CD4-positive, CD25-positive, alpha-beta regulatory T cell (primary cell): ENCODE measurements around the gene CCR7. TPM values are rescaled to one million over a fixed set of nuclear protein-coding genes. Genes with fewer than 3 reads are reported as not detected.
A peak's percentile ranks its signal among the peaks of the same experiment; 100 is the strongest.

Experiments used
- ATAC-seq, 2 donors: fragments of 150-1000 bp; cut with Tn5 transposase; one replicate each; pipeline ENCODE4 v1.10.0; 2021; ENCODE audit warnings: low read depth in 2 of 2, moderate number of reproducible peaks in 2 of 2, moderate library complexity in 1 of 2
- DNase-seq, 3 donors: peaks; one replicate each; pipeline versions ENCODE4 v3.0.0 to v3.0.0-alpha.2; 2012 to 2022; ENCODE audit warnings: mixed read lengths in 1 of 3
- H3K27ac ChIP-seq: one replicate; pipeline ENCODE4 v1.7.0; 2013; ENCODE audit warnings: mild to moderate bottlenecking, low read length; ENCODE audit not compliant: insufficient read depth, poor library complexity, severe bottlenecking
- H3K27me3 ChIP-seq: one replicate; pipeline ENCODE4 v1.7.0; 2013; ENCODE audit warnings: low read length; ENCODE audit not compliant: control insufficient read depth, insufficient read depth
- H3K36me3 ChIP-seq: one replicate; pipeline ENCODE4 v1.7.0; 2013; ENCODE audit warnings: mild to moderate bottlenecking, low read length, moderate library complexity; ENCODE audit not compliant: control insufficient read depth, insufficient read depth
- H3K4me1 ChIP-seq: 2 replicates; pipeline ENCODE4 v1.7.0; 2013; ENCODE audit warnings: mild to moderate bottlenecking, low read length; ENCODE audit not compliant: insufficient read depth, control insufficient read depth, poor library complexity, severe bottlenecking
- H3K4me3 ChIP-seq: one replicate; pipeline ENCODE4 v1.7.0; 2013; ENCODE audit warnings: low read depth, mild to moderate bottlenecking, low read length, moderate library complexity
- H3K9me3 ChIP-seq, 2 experiments: 1 replicate in 1 of 2; 2 replicates in 1 of 2; pipeline ENCODE4 v1.7.0; 2013; ENCODE audit warnings: low read length in 2 of 2, mild to moderate bottlenecking in 1 of 2, moderate library complexity in 1 of 2; ENCODE audit not compliant: control insufficient read depth in 2 of 2
- H3K27ac Mint-ChIP-seq, 3 donors: one replicate each; pipeline ENCODE4 v1.8.0; 2020 to 2022; ENCODE audit warnings: mild to moderate bottlenecking in 3 of 3, mixed read lengths in 3 of 3, moderate library complexity in 2 of 3
- H3K27me3 Mint-ChIP-seq: one replicate; pipeline ENCODE4 v1.8.0; 2022; ENCODE audit warnings: mild to moderate bottlenecking, mixed read lengths
- H3K36me3 Mint-ChIP-seq: one replicate; pipeline ENCODE4 v1.8.0; 2020; ENCODE audit warnings: mixed read lengths
- H3K4me1 Mint-ChIP-seq, 4 donors: one replicate each; pipeline ENCODE4 v1.8.0; 2020 to 2022; ENCODE audit warnings: mixed read lengths in 4 of 4, mild to moderate bottlenecking in 1 of 4
- H3K4me3 Mint-ChIP-seq, 4 donors: one replicate each; pipeline ENCODE4 v1.8.0; 2020 to 2022; ENCODE audit warnings: mild to moderate bottlenecking in 4 of 4, mixed read lengths in 4 of 4, moderate library complexity in 3 of 4
- H3K9me3 Mint-ChIP-seq, 7 donors: one replicate each; pipeline ENCODE4 v1.8.0; 2020 to 2022; ENCODE audit warnings: mixed read lengths in 7 of 7, mild to moderate bottlenecking in 3 of 7, moderate library complexity in 2 of 7
- polyA plus RNA-seq, 4 donors: library from polyadenylated mRNA; unstranded; fragments of 300-500 nt; fragmentation: Illumina TruSeq; gene quantifications; one replicate each; pipeline ENCODE4 v1.2.3, GENCODE V29; 2021
- total RNA-seq: library from RNA; stranded (reverse); gene quantifications from one replicate; pipeline ENCODE4 v1.2.3, GENCODE V29; 2022

Gene CCR7
- total and polyA plus RNA-seq, 5 donors from 2014 or later, result 192 to 828 (median 530) TPM

- peak overlapping the region in 3 of 4 donors; percentile 46 to 85 (median 57) for H3K4me3 Mint-ChIP-seq
- Histone ChIP-seq H3K9me3 (no peaks in the 10 kb centered on the region), H3K36me3 (peaks cover 86% of the 10 kb centered on the region), H3K27me3 (no peaks in the 10 kb centered on the region), H3K4me3 (no peak overlapping the region), H3K27ac (peak overlapping the region; percentile 34), H3K4me1 (peaks cover 82% of the 10 kb centered on the region)
- H3K9me3 Mint-ChIP-seq, result no peaks in the 10 kb centered on the region
- H3K27ac Mint-ChIP-seq, result peak overlapping the region; percentile 59 to 95 (median 78)
- peaks cover 68% of the 10 kb centered on the region for H3K36me3 Mint-ChIP-seq
- ATAC-seq, result no peak
- H3K4me1 Mint-ChIP-seq, result peaks cover 14 to 97% (median 52%) of the 10 kb centered on the region in 4 donors
- no peaks in the 10 kb centered on the region for H3K27me3 Mint-ChIP-seq
- no peak for DNase-seq
These were observed 8.3 kb downstream of the CCR7 start for GRCh38 chr17:40556884-40557414.

- Histone ChIP-seq H3K36me3 (peaks cover 85% of the 10 kb centered on the region), H3K4me3 (no peak overlapping the region), H3K4me1 (peaks cover 82% of the 10 kb centered on the region), H3K27me3 (no peaks in the 10 kb centered on the region), H3K27ac (peak overlapping the region; percentile 34), H3K9me3 (no peaks in the 10 kb centered on the region)
- peaks cover 14 to 97% (median 53%) of the 10 kb centered on the region in 4 donors for H3K4me1 Mint-ChIP-seq
- H3K36me3 Mint-ChIP-seq, result peaks cover 62% of the 10 kb centered on the region
- DNase-seq (no peak), ATAC-seq (no peak)
- H3K4me3 Mint-ChIP-seq, result peak overlapping the region in 2 of 4 donors; percentile 48 to 85
- no peaks in the 10 kb centered on the region for H3K9me3 Mint-ChIP-seq
- H3K27ac Mint-ChIP-seq, result peak overlapping the region; percentile 59 to 95 (median 95)
- no peaks in the 10 kb centered on the region for H3K27me3 Mint-ChIP-seq
These were observed 9.0 kb downstream of the CCR7 start for GRCh38 chr17:40556198-40556661.

GRCh38 chr17:40555296-40556190 lies 9.7 kb downstream of the CCR7 start:
- Mint-ChIP-seq H3K36me3 (peaks cover 55% of the 10 kb centered on the region), H3K27me3 (no peaks in the 10 kb centered on the region), H3K9me3 (no peaks in the 10 kb centered on the region), H3K4me1 (peaks cover 14 to 97% (median 53%) of the 10 kb centered on the region in 4 donors), H3K27ac (peak overlapping the region; percentile 75 to 95 (median 95)), H3K4me3 (peak overlapping the region in 3 of 4 donors; percentile 39 to 85 (median 48))
- ATAC-seq, result no peak
- Histone ChIP-seq H3K4me1 (peaks cover 82% of the 10 kb centered on the region), H3K4me3 (no peak overlapping the region), H3K27ac (no peak overlapping the region), H3K36me3 (peaks cover 84% of the 10 kb centered on the region), H3K27me3 (no peaks in the 10 kb centered on the region), H3K9me3 (no peaks in the 10 kb centered on the region)
- DNase-seq, result no peak

- Histone ChIP-seq H3K4me1 (peaks cover 81% of the 10 kb centered on the region), H3K9me3 (no peaks in the 10 kb centered on the region), H3K4me3 (peak overlapping the region; percentile 15), H3K27me3 (no peaks in the 10 kb centered on the region), H3K36me3 (peaks cover 79% of the 10 kb centered on the region), H3K27ac (peak overlapping the region; percentile 64)
- DNase-seq (no peak), ATAC-seq (peak in 1 of 2 donors; percentile 28)
- Mint-ChIP-seq H3K27ac (peak overlapping the region; percentile 94 to 99 (median 95)), H3K36me3 (peaks cover 50% of the 10 kb centered on the region), H3K4me3 (peak overlapping the region in 3 of 4 donors; percentile 74 to 85 (median 79)), H3K27me3 (no peaks in the 10 kb centered on the region), H3K9me3 (no peaks in the 10 kb centered on the region), H3K4me1 (peaks cover 14 to 99% (median 49%) of the 10 kb centered on the region in 4 donors)
These were observed 10.5 kb downstream of the CCR7 start for GRCh38 chr17:40554646-40555295.

GRCh38 chr17:40553694-40554534 lies 11.4 kb downstream of the CCR7 start:
- Mint-ChIP-seq H3K4me3 (peak overlapping the region; percentile 73 to 85 (median 76)), H3K27me3 (no peaks in the 10 kb centered on the region), H3K9me3 (no peaks in the 10 kb centered on the region), H3K4me1 (peaks cover 18 to 99% (median 51%) of the 10 kb centered on the region in 4 donors), H3K27ac (peak overlapping the region; percentile 94 to 99 (median 95)), H3K36me3 (peaks cover 43% of the 10 kb centered on the region)
- Histone ChIP-seq H3K4me3 (peak overlapping the region; percentile 15), H3K36me3 (peaks cover 70% of the 10 kb centered on the region), H3K4me1 (peaks cover 81% of the 10 kb centered on the region), H3K27me3 (no peaks in the 10 kb centered on the region), H3K27ac (peak overlapping the region; percentile 64), H3K9me3 (no peaks in the 10 kb centered on the region)
- ATAC-seq (peak in 1 of 2 donors; percentile 25), DNase-seq (no peak)

- H3K36me3 Mint-ChIP-seq, result peaks cover 38% of the 10 kb centered on the region
- DNase-seq (no peak), ATAC-seq (no peak)
- H3K4me1 ChIP-seq, result peaks cover 81% of the 10 kb centered on the region
- H3K9me3 ChIP-seq, result no peaks in the 10 kb centered on the region
- H3K4me3 Mint-ChIP-seq, result peak overlapping the region; percentile 18 to 85 (median 76)
- peak overlapping the region; percentile 64 for H3K27ac ChIP-seq
- peak overlapping the region; percentile 63 to 95 (median 94) for H3K27ac Mint-ChIP-seq
- H3K36me3 ChIP-seq, result peaks cover 61% of the 10 kb centered on the region
- no peaks in the 10 kb centered on the region for H3K9me3 Mint-ChIP-seq
- no peak overlapping the region for H3K4me3 ChIP-seq
- no peaks in the 10 kb centered on the region for H3K27me3 ChIP-seq
- no peaks in the 10 kb centered on the region for H3K27me3 Mint-ChIP-seq
- H3K4me1 Mint-ChIP-seq, result peaks cover 18 to 99% (median 54%) of the 10 kb centered on the region in 4 donors
These were observed 12.2 kb downstream of the CCR7 start for GRCh38 chr17:40552806-40553693.
